GM18505 (cell line): ENCODE measurements around the gene SYNPO.

ENCODE experiments used
- ATAC-seq: cut with Tn5 transposase; IDR thresholded peaks from one replicate; pipeline ENCODE4 v1.9.1; 2021; ENCODE audit not compliant: unreplicated experiment
- POLR2A ChIP-seq: IDR thresholded peaks from 4 replicates; pipeline ENCODE4 v1.6.1; 2011; ENCODE audit warnings: borderline replicate concordance; ENCODE audit not compliant: insufficient read depth, insufficient read length; ENCODE audit errors: extremely low read depth

SYNPO gene

GRCh38 chr5:150644514-150644913, 4.1 kb downstream of the SYNPO start:
- no peak for TF ChIP-seq POLR2A
- ATAC-seq: no peak

DNA sequence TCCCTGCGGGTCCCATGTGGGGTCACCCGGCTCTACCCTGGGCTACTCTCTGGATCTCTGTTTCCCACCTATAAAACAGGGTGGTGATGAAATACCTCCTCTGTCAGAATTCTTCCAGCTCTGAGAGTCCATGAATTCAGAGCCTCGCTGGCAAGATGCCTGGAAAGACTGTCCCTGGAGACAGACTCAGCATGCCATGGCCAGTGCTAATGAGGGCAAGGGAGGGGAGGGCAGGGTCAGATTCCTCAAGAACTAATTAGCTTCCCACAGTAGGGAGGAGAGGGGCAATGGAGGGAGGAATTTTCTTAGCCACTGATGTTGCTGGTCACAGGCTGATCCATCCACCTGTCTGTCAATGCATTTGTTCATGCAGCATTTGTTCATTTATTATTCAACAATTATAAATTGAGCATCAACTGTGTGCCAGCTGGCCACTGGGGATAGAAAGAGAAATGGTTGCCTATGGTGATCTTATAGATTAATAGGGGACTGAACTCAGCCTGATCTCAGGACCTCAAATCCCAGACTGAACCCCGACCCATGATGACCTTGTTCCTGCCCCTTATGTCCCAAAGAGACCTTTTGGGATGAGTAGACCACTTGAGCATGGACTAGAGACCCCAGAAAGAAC, 4.7 kb downstream of the SYNPO start:
- TF ChIP-seq POLR2A: no peak
- ATAC-seq: no peak

- TF ChIP-seq POLR2A: no peak
These were observed 7.1 kb downstream of the SYNPO start for GRCh38 chr5:150647275-150648251.

DNA sequence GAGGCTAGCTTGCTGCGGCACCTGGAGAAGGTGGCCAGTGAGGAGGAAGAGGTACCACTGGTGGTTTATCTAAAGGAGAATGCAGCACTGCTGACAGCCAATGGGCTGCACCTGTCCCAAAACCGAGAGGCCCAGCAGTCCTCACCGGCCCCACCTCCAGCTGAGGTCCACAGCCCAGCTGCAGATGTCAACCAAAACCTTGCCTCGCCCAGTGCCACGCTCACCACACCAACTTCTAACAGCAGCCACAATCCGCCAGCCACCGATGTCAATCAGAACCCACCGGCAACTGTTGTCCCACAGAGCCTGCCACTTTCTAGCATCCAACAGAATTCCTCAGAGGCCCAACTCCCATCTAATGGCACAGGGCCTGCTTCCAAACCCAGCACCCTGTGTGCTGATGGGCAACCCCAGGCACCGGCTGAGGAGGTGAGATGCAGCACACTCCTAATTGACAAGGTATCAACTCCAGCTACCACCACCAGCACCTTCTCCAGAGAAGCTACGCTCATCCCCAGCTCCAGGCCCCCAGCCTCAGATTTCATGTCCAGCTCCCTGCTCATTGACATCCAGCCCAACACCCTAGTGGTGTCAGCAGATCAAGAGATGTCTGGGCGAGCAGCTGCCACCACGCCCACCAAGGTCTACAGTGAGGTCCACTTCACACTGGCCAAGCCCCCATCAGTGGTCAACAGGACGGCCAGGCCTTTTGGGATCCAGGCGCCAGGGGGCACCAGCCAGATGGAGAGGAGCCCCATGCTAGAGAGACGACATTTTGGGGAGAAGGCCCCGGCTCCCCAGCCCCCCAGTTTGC, 8.0 kb downstream of the SYNPO start:
- no peak for TF ChIP-seq POLR2A
- no peak for ATAC-seq

More at GRCh38 chr5:150647275-150648251, 7.1 kb downstream of the SYNPO start:
- ATAC-seq: no peak

GRCh38 chr5:150649108-150650020, 8.9 kb downstream of the SYNPO start:
- no peak for ATAC-seq
- TF ChIP-seq POLR2A: no peak

GRCh38 chr5:150650021-150651006, 9.9 kb downstream of the SYNPO start:
- no peak for ATAC-seq
- no peak for TF ChIP-seq POLR2A

GRCh38 chr5:150651382-150651781, 10.9 kb downstream of the SYNPO start:
- no peak for ATAC-seq
- TF ChIP-seq POLR2A: no peak

DNA sequence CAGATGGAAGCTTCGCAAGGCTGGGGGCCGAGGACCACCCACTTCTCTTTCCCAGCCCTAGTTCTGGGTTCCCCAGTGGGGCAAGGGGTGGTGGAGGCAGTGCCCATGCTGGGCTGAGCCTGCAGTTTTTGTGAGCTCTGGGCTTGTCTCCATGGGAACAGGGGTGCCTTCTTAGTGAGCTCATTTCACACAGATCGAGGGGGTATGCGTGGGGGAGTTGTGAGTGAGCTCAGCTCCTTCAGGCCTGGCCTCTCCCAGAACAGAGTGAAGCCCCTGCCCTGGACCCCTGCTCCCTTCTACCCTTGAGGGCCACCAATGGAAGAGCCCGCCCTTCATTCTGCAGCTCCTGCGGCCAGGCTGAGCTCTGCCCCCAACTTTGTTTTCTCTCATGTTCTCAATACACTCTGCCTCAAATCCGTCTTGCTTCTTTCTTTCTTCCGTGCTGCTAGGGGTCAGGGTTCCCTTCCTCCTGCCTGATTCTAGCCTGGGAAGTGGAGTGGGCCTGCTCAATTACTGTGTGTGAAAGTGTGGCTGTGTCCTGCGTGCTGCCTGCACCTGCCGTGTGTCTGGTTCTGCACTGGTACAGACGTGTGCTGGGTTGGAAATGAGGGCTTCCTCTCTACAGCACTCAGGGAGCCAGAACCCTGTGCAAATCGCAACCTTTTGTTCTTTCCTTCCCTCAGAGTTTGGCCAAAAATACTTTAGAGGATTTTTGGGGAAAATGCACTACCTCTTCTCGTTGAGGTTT, 11.6 kb downstream of the SYNPO start:
- TF ChIP-seq POLR2A: no peak
- ATAC-seq: no peak

DNA sequence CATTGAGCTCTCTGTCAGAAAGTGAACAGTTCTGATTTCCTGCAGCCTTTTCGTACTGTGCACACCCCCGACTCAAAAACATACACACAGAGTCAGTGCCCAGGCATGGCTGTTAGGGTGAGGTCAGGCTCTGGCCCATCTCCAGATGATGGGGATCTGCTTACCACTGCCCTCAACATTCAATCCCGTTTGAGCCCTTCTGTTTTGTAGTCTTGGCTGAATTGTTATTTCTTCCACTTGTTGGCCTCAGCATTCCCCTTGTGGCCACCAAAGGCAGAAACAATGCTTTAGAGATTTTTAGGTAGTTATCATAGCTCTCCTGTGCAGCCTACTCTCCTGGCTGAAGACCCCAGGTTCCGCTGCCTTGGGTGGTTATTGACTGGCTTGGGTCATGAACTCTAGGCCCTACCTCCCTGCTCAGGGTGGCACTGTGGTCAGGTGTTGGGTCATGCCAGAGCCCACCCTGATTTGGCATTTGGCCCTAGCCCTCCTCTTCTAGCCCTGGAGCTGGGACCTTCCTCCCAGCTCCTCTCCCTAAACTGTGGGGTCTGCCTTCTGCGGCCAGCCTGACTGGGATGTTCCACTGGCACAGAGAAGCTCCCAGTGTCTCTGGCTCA, 12.8 kb downstream of the SYNPO start:
- ATAC-seq: no peak
- TF ChIP-seq POLR2A: no peak

DNA sequence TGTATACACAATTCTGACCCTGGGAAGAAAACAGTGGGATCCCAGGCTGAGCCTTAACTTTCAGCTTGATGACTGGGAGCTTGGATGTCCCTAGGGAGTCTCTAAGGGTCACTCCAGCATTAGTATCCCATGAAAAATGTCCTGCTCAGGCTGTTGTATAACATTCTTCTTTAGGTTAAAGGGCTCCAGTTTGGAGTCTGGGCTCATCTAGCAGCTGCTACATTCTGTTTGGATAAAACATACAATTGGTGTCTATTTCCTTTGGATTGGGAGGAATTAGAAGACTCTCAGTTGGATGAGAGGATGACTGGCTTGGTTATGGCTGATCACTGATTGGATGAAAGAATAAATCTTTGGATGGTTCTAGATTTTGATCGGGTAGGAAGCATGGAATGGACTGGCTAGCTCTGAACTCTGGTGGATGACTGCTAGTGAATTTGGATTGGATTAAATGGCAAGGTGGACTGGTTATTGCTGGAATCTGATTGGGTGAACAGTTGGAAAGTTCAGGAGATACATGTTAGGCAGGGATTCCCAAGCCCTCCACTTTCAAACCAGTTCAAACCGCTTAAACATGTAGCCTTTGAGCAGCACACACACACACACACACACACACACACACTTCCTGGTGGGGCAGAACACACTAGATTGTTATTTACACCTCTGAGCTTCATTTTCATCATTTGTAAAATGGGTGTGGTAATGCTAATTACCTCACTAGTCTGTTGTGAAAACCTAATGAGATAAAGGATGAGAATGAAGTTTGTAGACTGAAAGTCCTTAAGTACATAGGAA, 13.5 kb downstream of the SYNPO start:
- ATAC-seq: no peak
- TF ChIP-seq POLR2A: no peak
